Activated CD8-positive, alpha-beta memory T cell treated with anti-CD3 and anti-CD28 coated beads, Interleukin-2, amount 50 U/mL, for 48 hours (primary cell): ENCODE data around the gene LDLRAD1.
"Not testable (repeated sequence)": the region's sequence is repeated elsewhere in the genome, so short reads cannot be mapped to it uniquely, and the experiment has no call there.

Experiments
- DNase-seq: peaks from one replicate; pipeline ENCODE4 v3.0.0-alpha.2; 2020

Gene LDLRAD1

DNA sequence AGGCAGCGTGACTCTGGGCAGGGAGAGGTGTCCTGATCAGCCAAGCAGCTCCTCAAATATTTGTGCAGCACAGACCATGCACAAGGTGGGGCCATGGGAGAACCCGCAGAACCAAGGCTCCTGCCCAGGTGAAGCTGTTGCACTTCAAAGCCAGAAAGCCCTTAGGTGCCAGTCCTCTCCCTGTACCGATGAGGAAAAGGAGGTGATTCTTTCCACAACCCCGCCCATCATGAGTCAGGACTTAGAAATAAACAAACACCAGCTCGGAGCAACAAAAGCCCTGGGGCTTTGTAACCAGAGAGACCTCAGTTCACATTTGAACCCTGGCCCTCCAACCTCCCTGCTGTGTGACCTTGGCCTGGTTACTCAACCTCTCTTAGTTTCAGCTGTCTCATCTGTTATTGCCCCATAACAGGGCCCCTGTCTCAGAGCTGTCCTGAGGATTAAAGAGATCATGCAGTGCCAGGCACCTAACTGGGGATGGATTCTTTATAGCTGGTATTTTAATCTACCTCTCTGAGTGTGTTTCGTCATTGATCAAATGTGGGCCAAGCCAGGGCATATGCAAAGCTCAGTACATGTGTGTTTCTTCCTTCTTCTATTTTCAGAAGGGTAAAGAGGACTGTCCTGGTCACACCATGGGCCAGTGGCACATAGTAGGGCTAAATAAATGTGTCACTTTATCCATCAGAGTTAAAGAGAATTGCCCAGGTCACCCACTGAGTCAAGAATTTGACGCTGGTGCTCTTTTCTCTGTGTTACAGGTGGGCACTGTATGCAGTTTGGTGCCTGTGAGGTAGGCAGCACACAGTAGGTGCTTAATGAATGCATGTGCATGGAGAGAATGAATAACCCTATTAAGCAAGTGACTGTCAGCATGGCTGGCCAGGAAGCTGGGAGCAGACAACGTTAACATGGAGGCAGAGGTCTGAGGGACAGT, 1.4 kb downstream of the LDLRAD1 start:
- DNase-seq: no peak

DNA sequence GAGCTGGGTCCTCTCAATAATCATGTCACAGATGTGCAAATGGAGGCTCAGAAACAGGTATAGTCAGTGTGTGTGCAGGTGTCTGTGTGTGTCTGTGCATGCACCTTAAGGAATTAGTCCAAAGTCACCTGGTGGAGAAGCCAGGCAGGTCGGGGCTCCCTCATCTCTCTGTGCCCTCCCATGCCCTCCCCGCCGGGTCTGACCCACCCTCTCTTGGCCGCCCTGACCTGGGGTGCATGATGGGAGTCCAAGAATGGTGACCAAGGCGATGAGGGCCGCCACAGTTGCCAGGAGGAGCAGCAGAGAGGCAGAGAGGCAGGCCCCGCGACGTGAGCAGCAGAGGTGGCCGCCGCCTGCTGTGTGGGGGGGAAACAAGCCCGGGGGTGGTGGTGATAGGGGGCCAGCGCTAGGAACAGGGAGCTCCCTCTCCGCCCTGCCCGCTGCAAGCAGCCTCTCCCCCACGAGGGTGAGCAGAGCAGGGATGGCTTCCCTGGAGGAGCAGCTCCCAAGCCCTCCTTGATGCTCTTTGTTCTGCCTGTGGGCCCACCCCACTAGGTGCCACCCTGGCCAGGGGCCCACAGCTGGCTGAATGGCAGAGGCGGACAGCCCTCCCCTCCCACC, 3.9 kb downstream of the LDLRAD1 start:
- DNase-seq: no peak

DNA sequence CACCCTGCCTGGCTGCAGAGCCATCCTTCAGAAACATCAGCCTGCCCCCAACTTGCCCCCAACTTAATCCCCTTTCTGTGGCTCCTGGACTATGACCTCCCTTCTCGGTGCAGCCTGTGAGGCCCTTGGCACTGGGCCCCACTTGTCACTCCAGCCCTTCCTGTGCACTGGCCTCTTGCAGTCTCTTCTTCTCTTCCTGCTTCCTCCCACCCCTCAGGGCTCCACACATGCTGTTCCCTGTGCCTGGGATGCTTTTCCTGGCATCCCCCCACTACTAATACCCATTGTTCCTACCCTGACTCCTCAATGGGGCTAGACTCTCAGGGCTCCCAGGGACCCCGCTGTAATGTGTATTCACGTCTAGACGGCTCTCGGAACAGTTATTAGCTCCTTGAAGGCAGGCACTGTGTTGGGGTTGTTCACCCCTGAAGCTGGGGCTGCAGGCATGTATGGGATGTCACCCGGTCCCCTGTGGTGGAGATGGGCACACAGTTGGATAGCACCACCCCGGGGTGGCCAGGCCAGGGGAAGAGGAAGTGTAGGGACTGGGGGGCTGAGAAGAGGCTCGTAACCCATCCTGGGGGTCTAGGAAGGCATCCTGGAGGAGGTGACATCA, 4.5 kb downstream of the LDLRAD1 start:
- DNase-seq: no peak

DNA sequence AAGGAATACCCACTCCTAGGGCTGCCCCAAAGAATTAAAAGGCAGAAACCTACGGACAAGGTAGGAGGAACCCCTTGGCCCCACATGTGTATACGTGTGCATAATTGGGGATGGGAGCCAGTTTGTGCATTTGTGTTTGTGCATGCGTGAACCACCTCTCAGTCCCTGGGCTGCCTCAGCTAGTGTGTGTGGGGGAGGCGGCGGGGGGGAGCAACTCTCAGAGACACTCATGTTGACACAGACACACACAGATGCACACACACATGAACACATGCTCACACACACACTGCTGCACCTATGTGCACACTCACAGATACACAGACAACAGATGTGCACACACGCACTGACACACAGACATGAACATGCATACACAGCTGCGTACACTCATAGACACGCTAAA, 5.1 kb downstream of the LDLRAD1 start:
- no peak for DNase-seq

DNA sequence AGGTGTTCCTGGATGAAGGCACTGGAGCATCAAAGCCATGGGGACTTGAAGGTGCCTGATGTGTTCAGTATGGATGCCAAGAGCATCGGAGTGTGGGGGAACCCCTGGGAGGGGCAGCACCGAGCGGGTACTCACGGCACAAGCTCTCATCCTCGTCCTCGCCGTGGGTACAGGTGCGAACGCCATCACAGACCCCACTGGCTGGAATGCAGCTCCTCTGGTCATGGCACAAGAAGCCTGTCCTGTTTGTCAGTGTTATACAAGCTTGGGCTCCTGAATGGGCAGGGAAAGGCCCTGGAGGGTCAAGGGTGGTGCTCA, 6.0 kb downstream of the LDLRAD1 start:
- DNase-seq: no peak

DNA sequence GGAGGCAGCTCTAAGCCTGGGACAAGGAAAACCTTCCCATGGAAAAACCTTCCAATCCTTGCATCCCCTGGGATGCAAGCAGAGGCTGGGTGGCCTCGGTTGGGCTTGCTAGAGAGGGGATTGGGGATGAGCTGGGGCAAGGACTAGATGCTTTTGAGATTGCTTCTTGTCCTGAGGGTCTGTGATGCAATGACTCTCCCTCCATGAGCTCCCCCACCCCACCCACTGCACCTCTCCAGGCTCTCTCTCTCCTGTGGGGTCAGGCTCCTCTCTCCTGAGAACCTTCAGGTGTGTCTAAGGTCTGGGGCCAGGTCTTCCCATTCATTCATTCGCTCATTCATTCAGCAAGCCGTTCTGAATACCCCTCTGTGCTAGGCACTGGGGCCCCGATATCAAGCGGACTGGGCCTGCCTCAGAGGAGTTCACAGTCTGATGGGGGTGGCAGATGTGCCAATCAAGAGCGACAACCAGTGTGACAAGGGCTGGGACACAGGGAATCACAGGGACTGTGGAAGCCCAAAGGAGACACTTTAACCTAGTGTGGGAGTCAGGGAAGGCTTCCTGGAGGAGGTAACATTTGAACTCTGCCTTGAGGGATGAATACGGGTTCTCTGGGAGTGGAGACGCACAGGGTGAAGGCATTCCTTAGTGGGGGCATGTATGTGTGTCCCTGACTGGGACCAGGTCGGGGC, 6.5 kb downstream of the LDLRAD1 start:
- DNase-seq: no peak

DNA sequence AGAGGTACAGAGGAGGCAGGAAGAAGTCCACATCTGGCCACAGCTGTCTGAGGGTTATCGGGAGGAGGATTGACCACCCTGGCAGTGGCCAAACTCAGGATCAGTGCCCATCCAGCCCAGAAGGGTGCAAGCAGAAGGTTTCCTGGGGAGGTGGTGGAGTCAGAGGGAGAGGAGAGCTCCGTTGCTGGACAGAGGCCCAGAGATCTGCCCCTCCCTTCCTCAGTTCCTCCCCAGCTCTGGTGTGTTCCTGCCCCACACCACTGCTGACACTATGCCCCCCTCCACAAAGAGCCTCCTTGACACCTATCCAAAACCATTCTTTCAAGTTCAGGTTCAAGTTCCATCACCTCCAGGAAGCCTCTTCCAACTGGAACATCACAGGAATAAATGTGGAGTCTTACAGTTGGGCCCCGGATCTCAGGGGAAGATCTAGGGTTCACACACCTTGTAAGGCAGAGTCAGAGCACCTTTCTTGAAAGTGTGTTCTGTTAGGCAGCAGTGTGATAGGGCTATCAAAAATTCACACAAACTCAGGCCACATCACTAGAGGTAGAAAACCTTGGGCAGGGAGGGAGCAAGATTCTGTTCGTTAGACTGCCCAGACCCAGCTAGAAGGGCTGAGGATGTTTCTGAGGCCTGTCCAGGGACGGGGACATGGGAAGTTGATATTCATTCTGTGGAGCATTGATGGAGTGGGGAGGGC, 7.4 kb downstream of the LDLRAD1 start:
- DNase-seq: no peak

DNA sequence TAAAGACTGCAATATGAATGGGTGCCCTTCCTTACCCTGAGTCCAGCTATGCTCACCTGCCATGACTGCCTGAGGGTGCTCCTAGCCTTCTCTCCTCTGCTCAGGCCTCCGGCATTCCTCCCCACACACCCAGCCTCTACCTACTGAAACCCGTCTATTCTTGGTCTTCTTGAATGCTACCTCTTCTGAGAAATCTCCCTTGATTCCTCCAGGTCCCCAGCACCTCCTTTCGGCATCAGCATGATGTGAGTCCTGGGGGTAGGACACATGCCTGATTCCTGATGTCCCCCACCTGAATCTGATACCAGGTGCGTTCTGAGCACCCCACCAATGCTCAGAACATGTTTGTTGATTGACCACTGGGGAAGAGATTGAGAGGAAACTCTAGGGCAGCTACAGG, 8.6 kb downstream of the LDLRAD1 start:
- no peak for DNase-seq

DNA sequence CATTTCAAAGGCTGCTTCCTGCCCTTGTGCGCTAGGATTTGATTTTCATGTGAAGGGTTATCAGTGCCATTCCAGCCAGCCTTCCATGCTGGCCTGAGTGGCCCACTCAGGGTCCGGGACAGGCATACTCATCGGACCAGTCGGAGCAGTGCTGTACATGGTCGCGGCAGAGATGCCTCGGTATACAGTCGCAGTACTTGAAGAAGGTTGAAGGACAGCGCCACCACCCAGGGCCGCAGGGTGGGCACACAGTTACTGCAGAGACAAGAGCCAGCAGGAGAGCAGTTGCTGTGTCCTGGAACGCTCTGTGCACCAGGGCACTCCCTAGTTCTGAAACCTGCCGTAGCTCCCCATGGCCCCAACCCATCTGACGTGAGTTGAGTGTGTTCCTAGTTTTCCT, 9.1 kb downstream of the LDLRAD1 start:
- no peak for DNase-seq

DNA sequence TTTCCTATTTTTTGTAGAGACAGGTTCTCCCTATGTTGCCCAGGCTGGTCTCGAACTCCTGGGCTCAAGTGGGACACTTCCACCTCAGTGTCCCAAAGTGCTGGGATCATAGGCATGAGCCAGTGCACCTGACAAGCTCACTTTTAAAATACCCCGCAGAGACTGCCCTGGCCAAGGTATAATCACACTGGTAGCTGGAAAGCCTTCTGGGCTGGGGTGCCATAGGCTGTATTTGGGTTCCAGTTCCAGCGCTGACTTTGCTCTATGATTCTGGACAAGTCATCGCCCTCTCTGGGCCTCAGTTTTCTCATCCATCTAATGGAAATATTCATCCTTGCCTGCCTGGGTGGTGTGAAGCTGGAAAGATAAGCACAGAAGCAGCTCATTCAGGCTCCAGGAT, 10.4 kb downstream of the LDLRAD1 start:
- no peak for DNase-seq

DNA sequence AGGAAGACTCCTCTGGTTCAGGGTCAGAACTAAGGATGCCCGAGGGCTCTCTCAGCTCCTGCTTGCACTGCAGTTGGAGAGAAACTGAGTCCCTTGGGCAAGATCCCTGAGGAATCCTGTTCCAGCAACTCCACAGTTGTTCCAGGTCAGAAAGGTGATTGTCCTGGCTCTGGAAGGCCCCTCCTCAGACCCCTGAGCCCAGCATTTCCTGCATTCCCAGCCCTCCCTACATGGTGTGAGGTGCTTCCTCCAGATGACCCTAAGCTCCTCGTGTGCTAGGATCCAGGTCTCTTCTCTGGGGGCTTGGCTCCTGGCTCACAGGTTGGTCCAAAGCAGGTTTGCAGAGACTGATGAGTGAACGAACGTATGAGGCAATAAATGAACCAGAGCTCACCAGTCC, 11.5 kb downstream of the LDLRAD1 start:
- no peak for DNase-seq

DNA sequence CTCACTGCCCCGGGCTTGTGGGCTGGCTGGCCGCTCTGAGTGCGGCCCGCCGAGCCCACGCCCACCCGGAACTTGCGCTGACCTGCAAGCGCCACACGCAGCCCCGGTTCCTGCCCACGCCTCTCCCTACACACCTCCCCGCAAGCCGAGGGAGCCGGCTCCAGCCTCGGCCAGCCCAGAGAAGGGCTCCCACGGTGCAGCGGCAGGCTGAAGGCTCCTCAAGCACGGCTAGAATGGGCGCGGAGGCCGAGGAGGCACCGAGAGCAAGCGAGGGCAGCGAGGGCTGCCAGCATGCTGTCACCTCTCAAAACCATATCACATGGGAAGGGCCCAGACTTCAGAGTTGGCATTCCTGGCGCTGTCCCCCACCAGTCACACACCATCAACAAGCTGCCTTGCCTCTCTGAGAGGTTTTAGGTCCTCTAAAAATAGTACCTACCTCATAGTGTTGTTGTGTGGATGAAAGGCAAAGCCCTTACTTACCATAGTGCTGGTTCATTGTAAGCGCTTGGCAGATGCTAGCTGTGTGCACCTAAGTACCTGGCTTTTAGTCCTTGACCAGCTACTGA, 13.4 kb downstream of the LDLRAD1 start:
- DNase-seq: no peak

DNA sequence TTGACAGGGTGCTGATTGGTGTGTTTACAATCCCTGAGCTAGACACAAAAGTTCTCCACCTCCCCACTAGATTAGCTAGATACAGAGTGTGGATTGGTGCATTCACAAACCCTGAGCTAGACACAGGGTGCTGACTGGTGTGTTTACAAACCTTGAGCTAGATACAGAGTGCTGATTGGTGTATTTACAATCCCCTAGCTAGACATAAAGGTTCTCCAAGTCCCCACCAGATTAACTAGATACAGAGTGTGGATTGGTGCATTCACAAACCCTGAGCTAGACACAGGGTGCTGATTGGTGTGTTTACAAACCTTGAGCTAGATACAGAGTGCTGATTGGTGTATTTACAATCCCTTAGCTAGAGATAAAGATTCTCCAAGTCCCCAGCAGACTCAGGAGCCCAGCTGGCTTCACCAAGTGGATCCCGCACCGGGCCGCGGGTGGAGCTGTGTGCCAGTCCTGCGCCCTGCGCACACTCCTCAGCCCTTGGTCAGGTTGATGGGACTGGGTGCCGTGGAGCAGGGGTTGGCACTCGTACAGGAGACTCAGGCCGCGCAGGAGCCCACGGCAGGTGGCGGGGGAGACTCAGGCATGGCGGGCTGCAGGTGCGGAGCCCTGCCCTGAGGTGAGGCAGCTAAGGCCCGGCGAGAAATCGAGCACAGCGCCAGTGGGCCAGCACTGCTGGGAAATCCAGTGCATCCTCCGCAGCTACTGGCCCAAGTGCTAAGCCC, 14.1 kb downstream of the LDLRAD1 start:
- not testable (repeated sequence) for DNase-seq

DNA sequence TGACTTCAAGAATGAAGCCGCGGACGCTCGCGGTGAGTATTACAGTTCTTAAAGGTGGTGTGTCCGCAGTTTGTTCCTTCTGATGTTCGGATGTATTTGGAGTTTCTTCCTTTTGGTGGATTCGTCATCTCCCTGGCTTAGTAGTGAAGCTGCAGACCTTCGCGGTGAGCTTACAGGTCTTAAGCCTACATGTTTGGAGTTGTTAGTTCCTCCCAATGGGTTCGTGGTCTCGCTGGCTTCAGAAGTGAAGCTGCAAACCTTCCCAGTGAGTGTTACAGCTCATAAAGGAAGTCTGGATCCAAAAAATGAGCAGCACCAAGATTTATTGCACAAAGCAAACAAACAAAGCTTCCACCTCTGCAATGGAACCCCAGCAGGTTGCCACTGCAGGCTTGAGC, 14.7 kb downstream of the LDLRAD1 start:
- DNase-seq: no peak

DNA sequence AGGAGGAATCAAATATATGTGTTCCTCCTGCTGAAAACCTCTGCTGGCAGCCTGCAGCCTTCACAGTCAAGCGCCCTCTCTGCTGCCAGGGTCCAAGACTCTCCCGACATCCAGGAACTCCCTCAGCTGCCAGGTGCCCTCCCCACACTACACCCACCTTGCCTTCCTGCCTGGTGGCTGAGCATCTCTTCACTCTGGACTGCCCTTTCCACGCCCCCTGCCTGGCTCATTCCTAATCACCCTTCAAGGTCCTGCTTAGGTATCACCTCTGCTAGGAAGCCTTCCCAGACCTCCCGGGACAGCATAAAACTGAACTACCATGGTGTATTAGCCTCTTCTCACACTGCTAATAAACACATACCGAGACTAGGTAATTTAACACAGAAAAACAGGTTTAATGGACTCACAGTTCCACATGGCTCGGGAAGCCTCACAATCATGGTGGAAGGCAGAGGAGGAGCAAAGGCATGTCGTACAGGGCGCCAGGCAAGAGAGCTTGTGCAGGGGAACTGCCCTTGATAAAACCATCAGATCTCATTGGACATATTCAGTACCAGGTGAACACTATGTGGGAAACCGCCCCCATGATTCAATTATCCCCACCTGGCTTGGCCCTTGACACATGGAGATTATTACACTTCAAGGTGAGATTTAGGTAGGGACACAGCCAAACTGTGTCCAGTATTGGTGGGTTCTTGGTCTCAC, 15.3 kb downstream of the LDLRAD1 start:
- no peak for DNase-seq

DNA sequence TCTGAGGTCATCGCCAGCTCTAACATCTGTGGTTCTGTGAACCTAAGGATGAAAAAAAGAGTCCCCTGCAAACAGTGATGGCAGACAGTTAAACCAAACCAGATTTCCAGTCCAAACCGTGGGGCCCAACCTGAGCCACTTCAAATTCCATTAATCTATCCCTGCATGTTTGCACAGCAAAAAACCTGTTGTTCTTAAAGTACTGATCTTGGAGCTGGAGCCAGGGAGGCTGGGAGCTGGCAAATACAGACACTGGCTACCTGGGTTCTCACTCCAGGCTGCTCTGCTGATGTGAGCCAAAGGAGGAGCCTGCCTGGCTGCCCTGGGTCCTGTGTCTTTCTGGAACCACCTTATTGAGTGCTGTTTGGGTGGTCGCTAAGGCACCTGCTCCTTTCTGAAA, 16.4 kb downstream of the LDLRAD1 start:
- DNase-seq: no peak

DNA sequence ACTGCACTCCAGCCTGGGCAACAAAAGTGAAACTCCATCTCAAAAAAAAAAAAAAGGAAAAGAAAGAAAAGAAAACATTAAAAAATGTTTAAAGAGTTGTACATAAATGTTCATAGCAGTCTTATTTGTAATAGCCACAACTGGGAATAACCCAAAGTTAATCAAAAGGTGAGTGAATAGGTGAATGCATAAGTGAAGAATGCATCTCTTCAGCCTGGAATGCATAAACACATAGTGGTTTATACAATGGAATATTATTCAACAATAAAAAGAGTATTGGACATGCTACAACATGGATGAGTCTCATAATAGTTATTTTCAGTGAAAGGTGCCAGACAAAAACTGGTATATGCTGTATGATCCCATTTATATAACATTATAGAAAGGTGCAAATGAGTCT, 18.1 kb downstream of the LDLRAD1 start:
- no peak for DNase-seq

DNA sequence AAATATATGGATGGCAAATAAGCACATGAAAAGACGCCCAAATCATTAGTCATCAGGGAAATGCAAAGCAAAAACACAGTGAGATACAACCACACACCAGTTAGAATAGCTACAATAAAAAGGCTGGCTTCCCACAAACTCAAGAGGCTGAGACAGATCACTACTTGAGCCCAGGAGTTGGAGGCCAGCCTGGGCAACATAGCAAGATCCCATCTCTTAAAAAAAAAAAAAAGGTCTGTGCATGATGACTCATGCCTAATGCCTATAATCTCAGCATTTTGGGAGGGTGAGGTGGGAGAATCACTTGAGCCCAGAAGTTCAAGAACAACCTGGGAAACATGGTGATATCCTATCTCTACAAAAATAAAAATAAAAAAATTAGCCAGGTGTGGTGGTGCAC, 19.8 kb downstream of the LDLRAD1 start:
- DNase-seq: no peak

DNA sequence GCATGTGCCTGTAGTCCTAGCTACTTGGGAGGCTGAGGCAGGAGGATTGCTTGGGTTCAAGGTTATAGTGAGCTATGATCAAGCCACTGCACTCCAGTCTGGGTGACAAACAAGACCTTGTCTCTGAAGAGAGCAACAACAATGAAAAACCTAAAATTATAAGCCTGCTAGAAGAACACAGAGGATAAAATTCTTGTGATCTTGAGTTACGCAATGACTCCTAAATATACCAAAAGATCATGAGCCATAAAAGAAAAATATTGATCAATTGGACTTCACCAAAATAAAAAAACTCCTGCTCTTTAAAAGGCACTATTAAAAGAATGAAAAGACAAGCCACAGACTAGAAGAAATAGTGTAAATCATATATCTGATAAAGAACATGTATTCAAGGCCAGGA, 22.3 kb downstream of the LDLRAD1 start:
- no peak for DNase-seq

DNA sequence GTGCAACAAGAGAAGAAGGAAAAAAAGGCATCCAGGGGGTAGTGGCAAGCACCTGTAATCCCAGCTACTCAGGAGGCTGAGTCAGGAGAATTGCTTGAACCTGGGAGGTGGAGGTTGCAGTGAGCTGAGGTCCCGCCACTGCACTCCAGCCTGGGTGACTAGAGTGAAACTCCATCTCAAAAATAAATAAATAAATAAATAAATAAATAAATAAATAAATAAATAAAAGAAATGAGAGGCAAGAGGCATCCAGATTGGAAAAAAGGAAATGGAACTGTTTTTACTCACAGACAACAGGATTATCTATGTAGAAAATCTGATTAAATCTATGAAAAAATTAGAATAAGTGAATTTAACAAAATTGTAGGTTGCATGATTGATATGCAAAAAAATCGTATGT, 23.5 kb downstream of the LDLRAD1 start:
- not testable (repeated sequence) for DNase-seq
